HEK293 (cell line): Measurements from ENCODE around the gene CUL7.

ENCODE experiments used
- OVOL3 ChIP-seq: fragments of 450-650 bp; formaldehyde crosslinking; IDR thresholded peaks from 2 replicates; pipeline ENCODE4 v1.5.1; 2016; ENCODE audit warnings: missing biosample characterization, missing genetic modification characterization
- SCRT2 ChIP-seq: fragments of 450-650 bp; formaldehyde crosslinking; IDR thresholded peaks from 2 replicates; pipeline ENCODE4 v1.5.1; 2016; ENCODE audit warnings: missing biosample characterization, missing genetic modification characterization
- ZBTB1 ChIP-seq: fragments of 450-650 bp; formaldehyde crosslinking; IDR thresholded peaks from 2 replicates; pipeline ENCODE4 v1.5.1; 2016; ENCODE audit warnings: missing biosample characterization, missing genetic modification characterization
- ZFP3 ChIP-seq: fragments of 450-650 bp; formaldehyde crosslinking; IDR thresholded peaks from 2 replicates; pipeline ENCODE4 v1.5.1; 2016; ENCODE audit warnings: low read depth, missing biosample characterization, missing genetic modification characterization
- ZNF558 ChIP-seq: fragments of 450-650 bp; formaldehyde crosslinking; IDR thresholded peaks from 2 replicates; pipeline ENCODE4 v1.5.1; 2016; ENCODE audit warnings: missing biosample characterization, missing genetic modification characterization
- ZNF629 ChIP-seq: fragments of 450-650 bp; formaldehyde crosslinking; IDR thresholded peaks from 2 replicates; pipeline ENCODE4 v1.5.1; 2017; ENCODE audit warnings: missing biosample characterization, missing genetic modification characterization
- ZNF785 ChIP-seq: fragments of 450-650 bp; formaldehyde crosslinking; IDR thresholded peaks from 2 replicates; pipeline ENCODE4 v1.5.1; 2016; ENCODE audit warnings: missing biosample characterization, missing genetic modification characterization
- ZSCAN16 ChIP-seq: fragments of 450-650 bp; formaldehyde crosslinking; IDR thresholded peaks from 2 replicates; pipeline ENCODE4 v1.5.1; 2016; ENCODE audit warnings: missing biosample characterization, missing genetic modification characterization
- TF ChIP-seq, protein P1 (sequence below): fragments of 450-650 bp; formaldehyde crosslinking; IDR thresholded peaks from 2 replicates; pipeline ENCODE4 v1.5.1; 2016; ENCODE audit warnings: missing biosample characterization, missing genetic modification characterization
- TF ChIP-seq, protein P2 (sequence below): fragments of 450-650 bp; formaldehyde crosslinking; optimal IDR thresholded peaks from 2 replicates; pipeline ENCODE3; 2016; ENCODE audit warnings: missing biosample characterization, mild to moderate bottlenecking, missing genetic modification characterization
- TF ChIP-seq, protein P3 (sequence below): fragments of 450-650 bp; formaldehyde crosslinking; IDR thresholded peaks from 2 replicates; pipeline ENCODE4 v1.5.1; 2016; ENCODE audit warnings: missing biosample characterization, missing genetic modification characterization
- TF ChIP-seq, protein P4 (sequence below): fragments of 450-650 bp; formaldehyde crosslinking; IDR thresholded peaks from 2 replicates; pipeline ENCODE4 v1.5.1; 2016; ENCODE audit warnings: missing biosample characterization, missing genetic modification characterization

- TF ChIP-seq, protein P1, sequence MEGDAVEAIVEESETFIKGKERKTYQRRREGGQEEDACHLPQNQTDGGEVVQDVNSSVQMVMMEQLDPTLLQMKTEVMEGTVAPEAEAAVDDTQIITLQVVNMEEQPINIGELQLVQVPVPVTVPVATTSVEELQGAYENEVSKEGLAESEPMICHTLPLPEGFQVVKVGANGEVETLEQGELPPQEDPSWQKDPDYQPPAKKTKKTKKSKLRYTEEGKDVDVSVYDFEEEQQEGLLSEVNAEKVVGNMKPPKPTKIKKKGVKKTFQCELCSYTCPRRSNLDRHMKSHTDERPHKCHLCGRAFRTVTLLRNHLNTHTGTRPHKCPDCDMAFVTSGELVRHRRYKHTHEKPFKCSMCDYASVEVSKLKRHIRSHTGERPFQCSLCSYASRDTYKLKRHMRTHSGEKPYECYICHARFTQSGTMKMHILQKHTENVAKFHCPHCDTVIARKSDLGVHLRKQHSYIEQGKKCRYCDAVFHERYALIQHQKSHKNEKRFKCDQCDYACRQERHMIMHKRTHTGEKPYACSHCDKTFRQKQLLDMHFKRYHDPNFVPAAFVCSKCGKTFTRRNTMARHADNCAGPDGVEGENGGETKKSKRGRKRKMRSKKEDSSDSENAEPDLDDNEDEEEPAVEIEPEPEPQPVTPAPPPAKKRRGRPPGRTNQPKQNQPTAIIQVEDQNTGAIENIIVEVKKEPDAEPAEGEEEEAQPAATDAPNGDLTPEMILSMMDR, result no peak
- no peak for TF ChIP-seq ZNF629
- TF ChIP-seq ZBTB1 (tag by site-specific recombination), result no peak
- TF ChIP-seq SCRT2 (tag by site-specific recombination), result no peak
- TF ChIP-seq, protein P2, sequence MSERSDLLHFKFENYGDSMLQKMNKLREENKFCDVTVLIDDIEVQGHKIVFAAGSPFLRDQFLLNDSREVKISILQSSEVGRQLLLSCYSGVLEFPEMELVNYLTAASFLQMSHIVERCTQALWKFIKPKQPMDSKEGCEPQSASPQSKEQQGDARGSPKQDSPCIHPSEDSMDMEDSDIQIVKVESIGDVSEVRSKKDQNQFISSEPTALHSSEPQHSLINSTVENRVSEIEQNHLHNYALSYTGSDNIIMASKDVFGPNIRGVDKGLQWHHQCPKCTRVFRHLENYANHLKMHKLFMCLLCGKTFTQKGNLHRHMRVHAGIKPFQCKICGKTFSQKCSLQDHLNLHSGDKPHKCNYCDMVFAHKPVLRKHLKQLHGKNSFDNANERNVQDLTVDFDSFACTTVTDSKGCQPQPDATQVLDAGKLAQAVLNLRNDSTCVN (tag by site-specific recombination), result no peak
- TF ChIP-seq, protein P3, sequence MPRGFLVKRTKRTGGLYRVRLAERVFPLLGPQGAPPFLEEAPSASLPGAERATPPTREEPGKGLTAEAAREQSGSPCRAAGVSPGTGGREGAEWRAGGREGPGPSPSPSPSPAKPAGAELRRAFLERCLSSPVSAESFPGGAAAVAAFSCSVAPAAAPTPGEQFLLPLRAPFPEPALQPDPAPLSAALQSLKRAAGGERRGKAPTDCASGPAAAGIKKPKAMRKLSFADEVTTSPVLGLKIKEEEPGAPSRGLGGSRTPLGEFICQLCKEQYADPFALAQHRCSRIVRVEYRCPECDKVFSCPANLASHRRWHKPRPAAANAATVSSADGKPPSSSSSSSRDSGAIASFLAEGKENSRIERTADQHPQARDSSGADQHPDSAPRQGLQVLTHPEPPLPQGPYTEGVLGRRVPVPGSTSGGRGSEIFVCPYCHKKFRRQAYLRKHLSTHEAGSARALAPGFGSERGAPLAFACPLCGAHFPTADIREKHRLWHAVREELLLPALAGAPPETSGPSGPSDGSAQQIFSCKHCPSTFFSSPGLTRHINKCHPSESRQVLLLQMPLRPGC (tag by site-specific recombination), result no peak
- TF ChIP-seq ZNF558 (tag by site-specific recombination), result no peak
- TF ChIP-seq OVOL3 (tag by site-specific recombination), result no peak
- TF ChIP-seq ZSCAN16 (tag by site-specific recombination), result no peak
- no peak for TF ChIP-seq ZFP3 (tag by site-specific recombination)
- TF ChIP-seq, protein P4, sequence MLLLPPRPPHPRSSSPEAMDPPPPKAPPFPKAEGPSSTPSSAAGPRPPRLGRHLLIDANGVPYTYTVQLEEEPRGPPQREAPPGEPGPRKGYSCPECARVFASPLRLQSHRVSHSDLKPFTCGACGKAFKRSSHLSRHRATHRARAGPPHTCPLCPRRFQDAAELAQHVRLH (tag by site-specific recombination), result no peak
- no peak for TF ChIP-seq ZNF785 (tag by site-specific recombination)
Observed at GRCh38 chr6:43007126-43007525, 46.5 kb downstream of the CUL7 start.
